ENCODE results near the gene KRAS. TPM values are rescaled to one million over a fixed set of nuclear protein-coding genes. Genes with fewer than 3 reads are reported as not detected.

Gene KRAS
- total RNA-seq, 1 donor from 2014 or later, result 9.6 TPM

GRCh38 chr12:25190793-25191192 is 59.9 kb downstream of the KRAS start:
- H3K9me3 ChIP-seq, result no peaks in the 10 kb centered on the region
- no peaks in the 10 kb centered on the region for H3K36me3 ChIP-seq
- no peak for DNase-seq (ENCODE audit: extremely low spot score in 2 of 2)
- intact Hi-C loops (cut with DNase I), result no loop called here
- H3K4me1 ChIP-seq, result peaks cover 8% of the 10 kb centered on the region
- TF ChIP-seq POLR2A (IDR thresholded peaks at IDR 0.05), result no peak
- TF ChIP-seq, protein P1, sequence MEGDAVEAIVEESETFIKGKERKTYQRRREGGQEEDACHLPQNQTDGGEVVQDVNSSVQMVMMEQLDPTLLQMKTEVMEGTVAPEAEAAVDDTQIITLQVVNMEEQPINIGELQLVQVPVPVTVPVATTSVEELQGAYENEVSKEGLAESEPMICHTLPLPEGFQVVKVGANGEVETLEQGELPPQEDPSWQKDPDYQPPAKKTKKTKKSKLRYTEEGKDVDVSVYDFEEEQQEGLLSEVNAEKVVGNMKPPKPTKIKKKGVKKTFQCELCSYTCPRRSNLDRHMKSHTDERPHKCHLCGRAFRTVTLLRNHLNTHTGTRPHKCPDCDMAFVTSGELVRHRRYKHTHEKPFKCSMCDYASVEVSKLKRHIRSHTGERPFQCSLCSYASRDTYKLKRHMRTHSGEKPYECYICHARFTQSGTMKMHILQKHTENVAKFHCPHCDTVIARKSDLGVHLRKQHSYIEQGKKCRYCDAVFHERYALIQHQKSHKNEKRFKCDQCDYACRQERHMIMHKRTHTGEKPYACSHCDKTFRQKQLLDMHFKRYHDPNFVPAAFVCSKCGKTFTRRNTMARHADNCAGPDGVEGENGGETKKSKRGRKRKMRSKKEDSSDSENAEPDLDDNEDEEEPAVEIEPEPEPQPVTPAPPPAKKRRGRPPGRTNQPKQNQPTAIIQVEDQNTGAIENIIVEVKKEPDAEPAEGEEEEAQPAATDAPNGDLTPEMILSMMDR (IDR thresholded peaks at IDR 0.05), result no peak
- TF ChIP-seq POLR2AphosphoS5 (IDR thresholded peaks at IDR 0.05; ENCODE audit: insufficient read depth in 1 of 2, low read depth in 1 of 2), result no peak
- H3K27ac ChIP-seq, result no peak overlapping the region
- H3K4me3 ChIP-seq, result no peak overlapping the region
- no peaks in the 10 kb centered on the region for H3K27me3 ChIP-seq

DNA sequence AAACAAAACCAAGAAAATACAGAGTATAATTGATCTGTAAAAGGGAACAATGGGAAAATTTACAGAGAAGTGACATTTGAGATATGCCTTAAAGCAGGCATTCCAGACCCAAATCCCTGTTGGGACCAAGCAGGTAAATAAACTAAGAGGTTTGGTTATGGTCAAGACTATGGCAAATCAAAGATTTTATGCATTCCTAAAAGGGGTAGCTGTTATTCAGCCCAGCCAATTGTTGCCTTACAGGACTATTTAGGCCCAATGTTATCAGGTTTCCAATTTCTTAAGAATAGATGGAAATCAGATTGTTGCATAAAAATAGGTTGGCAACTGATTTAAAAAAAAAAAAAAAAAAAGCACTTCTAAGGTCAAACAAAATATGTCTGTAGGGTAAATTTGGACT is 61.1 kb downstream of the KRAS start:
- no peak for DNase-seq (ENCODE audit: extremely low spot score in 2 of 2)
- no peak for TF ChIP-seq POLR2A (IDR thresholded peaks at IDR 0.05)
- TF ChIP-seq POLR2AphosphoS5 (IDR thresholded peaks at IDR 0.05; ENCODE audit: insufficient read depth in 1 of 2, low read depth in 1 of 2), result no peak
- TF ChIP-seq, protein P1 (IDR thresholded peaks at IDR 0.05), result no peak
- peaks cover 6% of the 10 kb centered on the region for H3K4me1 ChIP-seq
- no peaks in the 10 kb centered on the region for H3K36me3 ChIP-seq
- H3K9me3 ChIP-seq, result no peaks in the 10 kb centered on the region
- intact Hi-C loops (cut with DNase I), result no loop called here
- no peaks in the 10 kb centered on the region for H3K27me3 ChIP-seq
- H3K27ac ChIP-seq, result no peak overlapping the region
- no peak overlapping the region for H3K4me3 ChIP-seq

GRCh38 chr12:25187781-25188180 is 62.9 kb downstream of the KRAS start:
- Histone ChIP-seq H3K4me1 (no peaks in the 10 kb centered on the region), H3K27me3 (no peaks in the 10 kb centered on the region), H3K4me3 (no peak overlapping the region), H3K36me3 (no peaks in the 10 kb centered on the region), H3K27ac (no peak overlapping the region), H3K9me3 (no peaks in the 10 kb centered on the region)
- DNase-seq (ENCODE audit: extremely low spot score in 2 of 2), result no peak
- TF ChIP-seq, protein P1 (IDR thresholded peaks at IDR 0.05), result no peak
- TF ChIP-seq POLR2AphosphoS5 (IDR thresholded peaks at IDR 0.05; ENCODE audit: insufficient read depth in 1 of 2, low read depth in 1 of 2) (no peak), POLR2A (IDR thresholded peaks at IDR 0.05) (no peak)
- intact Hi-C loops (cut with DNase I), result no loop called here

DNA sequence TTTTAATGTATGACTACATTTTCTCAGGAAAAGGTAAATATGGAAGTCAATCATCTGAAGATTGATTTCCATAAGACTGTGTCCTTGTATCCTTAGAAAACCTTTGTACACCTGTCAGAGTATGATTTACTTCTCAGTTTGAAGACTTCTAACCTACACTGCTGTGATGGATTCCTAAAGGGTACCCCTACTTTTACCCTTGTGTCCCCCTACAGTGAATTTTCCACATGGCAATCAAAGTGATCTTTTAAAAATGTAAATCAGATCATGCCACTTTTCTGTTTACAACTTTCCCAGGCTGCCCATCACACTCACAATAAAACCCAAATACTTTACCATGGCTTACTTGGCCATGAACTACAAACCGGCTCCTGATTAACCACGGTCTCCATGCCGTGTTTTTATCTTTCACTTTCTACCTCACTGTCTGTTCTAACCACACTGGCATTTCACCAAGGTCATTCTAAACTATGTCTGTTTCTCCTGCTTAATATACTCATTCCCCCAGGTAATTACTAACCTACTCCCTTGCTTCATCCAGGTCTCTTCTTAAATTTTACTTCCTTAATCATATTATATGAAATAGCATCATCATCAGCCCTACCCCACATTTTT is 63.8 kb downstream of the KRAS start:
- TF ChIP-seq, protein P1 (IDR thresholded peaks at IDR 0.05), result no peak
- no peak for TF ChIP-seq POLR2A (IDR thresholded peaks at IDR 0.05)

DNA sequence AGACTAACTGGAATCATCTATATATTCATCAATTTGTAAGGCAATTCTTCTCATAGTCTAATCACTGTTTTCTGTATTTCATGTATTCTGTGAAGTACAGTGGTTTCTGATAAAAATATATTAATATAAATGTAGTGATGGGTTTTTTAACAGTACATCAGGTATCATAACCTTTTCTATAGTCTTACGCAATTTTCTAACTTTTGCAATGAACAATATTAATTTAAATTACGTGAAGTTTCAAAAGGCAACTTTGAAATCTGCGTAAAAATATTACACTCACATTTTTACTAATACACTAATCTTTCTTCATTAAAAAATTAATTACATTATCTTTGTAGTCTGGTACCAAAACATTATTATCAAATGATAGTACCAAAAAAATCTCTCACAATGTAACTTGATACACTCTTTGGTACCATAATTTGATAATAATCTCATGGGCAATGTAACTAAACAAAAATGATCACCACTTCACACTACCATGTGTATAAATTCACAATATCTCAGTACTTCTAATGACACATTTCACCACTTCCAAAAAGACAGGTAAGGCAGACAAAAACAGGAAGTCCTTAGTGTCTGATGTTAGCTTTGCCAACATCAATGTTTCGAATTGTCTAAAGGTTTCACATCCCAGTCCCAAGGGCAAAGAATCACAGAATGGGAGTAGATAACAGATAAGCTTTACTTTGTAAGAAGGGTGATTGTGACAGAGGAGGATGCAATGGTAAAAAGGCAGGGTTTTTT is 64.5 kb downstream of the KRAS start:
- Histone ChIP-seq H3K27ac (no peak overlapping the region), H3K9me3 (no peaks in the 10 kb centered on the region), H3K4me3 (no peak overlapping the region), H3K4me1 (no peaks in the 10 kb centered on the region), H3K36me3 (no peaks in the 10 kb centered on the region), H3K27me3 (no peaks in the 10 kb centered on the region)
- intact Hi-C loops (cut with DNase I), result no loop called here
- DNase-seq (ENCODE audit: extremely low spot score in 2 of 2), result no peak
- no peak for TF ChIP-seq POLR2AphosphoS5 (IDR thresholded peaks at IDR 0.05; ENCODE audit: insufficient read depth in 1 of 2, low read depth in 1 of 2)
- TF ChIP-seq, protein P1 (IDR thresholded peaks at IDR 0.05), result no peak
- no peak for TF ChIP-seq POLR2A (IDR thresholded peaks at IDR 0.05)

More for the DNA sequence above, 63.8 kb downstream of the KRAS start:
- no peak for DNase-seq (ENCODE audit: extremely low spot score in 2 of 2)
- no peaks in the 10 kb centered on the region for H3K27me3 ChIP-seq
- H3K4me1 ChIP-seq, result no peaks in the 10 kb centered on the region
- H3K9me3 ChIP-seq, result no peaks in the 10 kb centered on the region
- intact Hi-C loops (cut with DNase I), result no loop called here
- no peak overlapping the region for H3K27ac ChIP-seq
- H3K36me3 ChIP-seq, result no peaks in the 10 kb centered on the region
- H3K4me3 ChIP-seq, result no peak overlapping the region
